T1000 (cell line): ENCODE data around the gene USP2.
"Not testable (repeated sequence)": the region's sequence is repeated elsewhere in the genome, so short reads cannot be mapped to it uniquely, and the experiment has no call there.

Experiments used
- DNase-seq: peaks from one replicate; lab custom pipeline; 2025; ENCODE audit warnings: mixed read lengths; lab: John Stamatoyannopoulos, UW

Gene USP2

DNA sequence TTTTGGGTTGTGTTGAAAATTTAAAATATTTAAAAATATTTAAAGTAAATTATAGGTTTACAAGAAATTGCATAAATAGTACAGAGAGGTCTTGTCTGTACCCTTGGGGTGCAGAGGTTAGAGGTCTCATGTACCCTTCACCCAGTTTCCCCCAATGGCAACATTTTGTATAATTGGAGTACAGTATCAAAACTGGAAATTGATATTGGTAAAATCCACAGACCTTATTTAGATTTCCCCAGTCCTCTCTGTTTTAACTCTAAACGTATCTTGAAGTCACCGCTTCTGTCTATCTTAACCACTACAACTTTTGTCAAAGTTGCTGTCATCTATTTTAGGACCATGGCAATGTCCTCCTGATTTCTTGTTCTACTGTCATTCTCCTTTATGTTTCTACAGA, 30.6 kb upstream of the USP2 start:
- DNase-seq, result no peak

DNA sequence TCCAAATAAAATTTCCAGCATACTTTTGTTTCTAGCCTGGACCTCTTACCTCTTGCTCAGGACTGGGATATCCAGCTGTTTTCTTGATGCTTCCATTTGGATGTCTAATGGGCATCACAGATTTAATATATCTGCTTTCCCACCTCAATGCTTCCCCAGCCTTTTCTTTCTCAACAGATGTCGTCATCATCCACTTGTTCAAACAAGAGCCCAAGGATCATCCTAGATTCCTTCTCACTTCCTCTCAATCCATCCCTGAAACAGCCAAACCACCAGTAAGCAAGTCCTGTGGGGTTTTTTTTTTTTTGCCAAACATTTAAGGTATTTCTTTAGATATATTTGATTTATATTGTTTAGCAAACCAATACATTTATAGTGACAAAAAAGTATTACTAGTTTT, 29.0 kb upstream of the USP2 start:
- DNase-seq, result no peak

DNA sequence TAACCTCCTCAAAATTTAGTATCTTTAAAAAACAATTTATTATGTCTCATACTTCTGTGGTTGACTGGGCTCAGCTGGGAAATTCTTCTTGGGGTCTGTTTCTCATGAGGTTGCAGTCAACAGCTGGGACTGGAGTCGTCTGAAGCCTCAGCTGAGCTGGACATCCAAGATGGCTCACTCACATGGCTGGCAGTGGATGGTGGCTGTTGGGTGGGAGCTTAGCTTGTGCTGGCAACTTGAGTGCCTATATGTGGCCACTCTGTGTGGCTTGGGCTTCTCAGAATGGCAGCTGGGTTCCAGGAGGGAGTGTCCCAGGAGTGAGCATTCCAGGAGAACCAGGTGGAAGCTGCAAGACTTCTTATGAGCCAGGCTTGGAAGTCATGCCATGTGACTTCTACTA, 28.2 kb upstream of the USP2 start:
- no peak for DNase-seq

DNA sequence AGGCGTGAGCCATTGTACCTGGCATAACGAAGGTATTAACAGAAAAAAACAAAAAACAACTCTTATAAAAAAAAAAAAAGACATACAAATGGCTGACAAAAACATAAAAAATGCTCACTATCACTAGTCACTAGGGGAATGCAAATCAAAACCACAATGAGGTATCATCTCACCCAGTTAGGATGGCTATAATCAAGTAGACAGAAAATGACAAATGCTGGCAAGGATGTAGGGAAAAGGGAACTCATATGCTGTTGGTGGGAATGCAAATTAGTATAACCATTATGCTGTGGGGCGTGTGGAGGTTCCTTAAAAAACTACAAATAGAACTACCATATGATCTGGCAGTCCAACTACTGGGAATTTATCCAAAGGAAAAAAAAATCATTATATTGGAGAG, 24.5 kb upstream of the USP2 start:
- no peak for DNase-seq

DNA sequence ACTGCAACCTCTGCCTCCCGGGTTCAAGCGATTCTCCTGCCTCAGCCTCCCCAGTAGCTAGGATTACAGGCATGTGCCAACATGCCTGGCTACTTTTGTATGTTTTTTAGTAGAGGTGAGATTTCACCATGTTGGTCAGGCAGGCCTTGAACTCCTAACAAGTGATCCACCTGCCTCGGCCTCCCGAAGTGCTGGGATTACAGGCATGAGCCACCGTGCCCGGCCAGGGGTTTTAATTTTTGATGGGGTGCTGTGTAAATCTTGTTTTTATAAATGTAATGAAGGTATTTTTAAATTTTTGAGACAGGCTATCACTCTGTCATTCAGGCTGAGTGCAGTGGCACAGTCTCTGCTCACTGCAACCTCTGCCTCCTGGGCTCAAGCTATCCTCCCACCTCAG, 24.0 kb upstream of the USP2 start:
- not testable (repeated sequence) for DNase-seq

DNA sequence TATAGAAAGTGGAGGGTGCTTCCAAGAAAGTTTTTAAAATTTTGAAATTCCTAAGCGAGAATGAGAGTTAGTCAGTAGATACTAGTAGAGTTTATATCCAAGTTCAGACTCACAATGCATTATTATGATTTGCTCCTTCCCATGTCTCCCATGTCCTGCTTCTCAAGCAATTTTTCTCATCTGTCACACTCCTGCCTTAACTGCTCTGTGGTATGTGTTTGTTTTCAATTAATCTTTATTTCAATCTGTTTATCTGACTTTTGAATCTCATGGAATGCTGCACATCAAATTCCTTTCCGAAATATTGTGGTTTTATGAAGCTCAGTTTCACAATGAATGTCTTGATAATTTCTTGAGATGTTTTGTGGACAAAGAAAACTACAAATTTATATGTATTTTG, 23.4 kb upstream of the USP2 start:
- no peak for DNase-seq

DNA sequence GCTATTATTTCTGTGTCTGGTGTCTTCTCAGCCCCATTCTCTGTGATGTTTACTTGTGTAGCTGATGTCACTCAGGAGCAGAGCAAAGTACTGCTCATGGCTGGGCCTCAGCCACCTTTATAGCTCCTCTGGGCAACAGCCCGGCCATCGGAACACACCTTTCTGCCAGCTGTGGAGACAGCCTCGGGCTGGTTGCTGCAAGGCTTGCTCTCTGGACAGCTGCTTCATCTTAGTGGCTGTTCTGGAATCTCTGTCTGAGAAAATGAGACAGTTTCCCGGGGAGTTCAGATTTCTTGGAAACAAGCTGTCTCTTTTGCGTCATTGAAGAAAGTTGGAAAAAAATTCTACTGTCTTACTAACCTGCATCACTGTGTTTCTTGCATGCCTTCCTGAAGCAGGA, 21.5 kb upstream of the USP2 start:
- DNase-seq, result no peak

DNA sequence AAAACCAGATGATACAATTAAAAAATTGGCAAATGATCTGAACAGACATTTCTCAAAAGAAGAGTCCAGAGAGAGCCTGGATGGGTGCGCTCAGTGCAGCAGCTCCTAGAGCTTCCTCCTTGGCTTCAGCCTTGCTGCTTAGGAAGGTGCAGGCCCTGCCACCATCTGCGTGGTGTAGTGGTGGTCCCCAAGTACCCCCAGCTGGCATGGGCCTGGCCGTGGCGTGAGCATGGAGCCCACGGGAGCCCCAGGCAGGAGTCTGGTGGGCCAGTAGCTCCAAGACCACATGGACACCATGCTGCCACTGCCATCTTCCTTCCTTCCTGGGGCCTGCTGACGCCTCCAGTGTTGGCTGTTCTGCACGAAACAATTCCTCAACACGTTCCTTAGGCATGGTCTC, 21.0 kb upstream of the USP2 start:
- no peak for DNase-seq

DNA sequence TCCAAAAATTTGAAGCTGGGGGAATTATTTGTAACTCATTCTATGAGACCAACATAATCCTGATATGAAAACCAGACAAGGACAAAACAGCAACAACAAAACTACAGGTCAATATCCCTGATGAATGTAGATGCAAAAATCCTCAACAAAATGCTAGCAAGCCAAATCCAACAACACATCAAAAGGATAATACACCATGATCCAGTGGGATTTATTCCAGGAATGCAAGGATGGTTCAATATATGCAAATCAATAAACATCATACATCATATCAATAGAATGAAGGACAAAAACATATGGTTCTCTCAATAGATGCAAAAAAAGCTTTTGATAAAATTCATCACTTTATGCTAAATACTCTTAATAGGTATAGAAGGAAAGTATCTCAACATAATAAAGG, 19.4 kb upstream of the USP2 start:
- no peak for DNase-seq

DNA sequence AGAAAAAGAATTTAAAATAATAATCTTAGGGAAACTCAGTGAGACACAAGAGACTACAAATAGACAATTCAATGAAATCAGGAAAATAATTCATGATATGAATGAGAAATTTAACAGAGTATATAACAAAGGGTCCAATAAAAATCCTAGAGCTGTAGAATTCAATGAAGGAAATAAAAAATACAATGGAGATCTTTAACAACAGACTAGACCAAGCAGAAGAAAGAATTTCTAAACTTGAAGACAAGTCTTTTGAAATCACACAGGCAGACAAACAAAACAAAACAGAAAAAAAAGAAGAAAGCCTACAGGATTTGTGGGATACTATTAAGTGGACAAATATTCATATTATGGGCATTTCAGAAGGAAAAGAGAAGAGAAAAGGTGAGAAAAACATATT, 16.2 kb upstream of the USP2 start:
- no peak for DNase-seq

DNA sequence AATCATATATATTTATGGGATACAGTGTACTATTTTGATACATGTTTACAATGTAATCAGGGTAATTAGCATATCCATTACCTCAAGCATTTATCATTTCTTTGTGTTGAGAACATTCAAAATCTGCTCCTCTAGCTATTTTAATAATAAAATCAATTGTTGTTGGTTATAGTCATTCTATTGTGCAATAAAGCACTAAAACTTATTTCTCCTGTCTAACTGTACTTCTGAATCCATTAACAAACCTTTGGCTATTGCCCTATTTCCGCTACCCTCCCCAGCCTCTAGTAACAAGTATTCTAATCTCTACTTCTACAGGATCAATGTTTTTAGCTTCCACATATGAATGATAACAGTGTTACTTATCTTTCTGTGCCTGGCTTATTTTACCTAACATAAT, 15.3 kb upstream of the USP2 start:
- DNase-seq, result no peak

DNA sequence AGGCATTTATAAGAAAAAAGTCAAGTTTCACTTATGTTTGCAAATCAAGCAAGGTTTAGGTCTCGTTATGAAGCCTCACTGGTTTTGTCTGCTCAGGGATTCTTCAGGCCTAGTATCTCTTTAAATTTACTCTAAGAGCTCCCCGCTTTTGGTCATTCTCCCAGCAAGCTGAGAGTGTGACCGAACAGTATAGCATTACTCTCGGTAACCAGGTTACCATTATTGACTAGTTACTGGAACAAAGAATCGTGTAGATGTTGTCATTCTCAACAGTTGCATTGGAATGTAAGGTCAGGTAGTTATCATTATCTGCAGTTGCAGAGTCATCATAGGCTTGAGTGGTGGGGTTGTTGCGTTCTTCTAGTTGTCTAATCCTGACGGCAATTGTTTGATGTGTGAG, 9.8 kb upstream of the USP2 start:
- no peak for DNase-seq

DNA sequence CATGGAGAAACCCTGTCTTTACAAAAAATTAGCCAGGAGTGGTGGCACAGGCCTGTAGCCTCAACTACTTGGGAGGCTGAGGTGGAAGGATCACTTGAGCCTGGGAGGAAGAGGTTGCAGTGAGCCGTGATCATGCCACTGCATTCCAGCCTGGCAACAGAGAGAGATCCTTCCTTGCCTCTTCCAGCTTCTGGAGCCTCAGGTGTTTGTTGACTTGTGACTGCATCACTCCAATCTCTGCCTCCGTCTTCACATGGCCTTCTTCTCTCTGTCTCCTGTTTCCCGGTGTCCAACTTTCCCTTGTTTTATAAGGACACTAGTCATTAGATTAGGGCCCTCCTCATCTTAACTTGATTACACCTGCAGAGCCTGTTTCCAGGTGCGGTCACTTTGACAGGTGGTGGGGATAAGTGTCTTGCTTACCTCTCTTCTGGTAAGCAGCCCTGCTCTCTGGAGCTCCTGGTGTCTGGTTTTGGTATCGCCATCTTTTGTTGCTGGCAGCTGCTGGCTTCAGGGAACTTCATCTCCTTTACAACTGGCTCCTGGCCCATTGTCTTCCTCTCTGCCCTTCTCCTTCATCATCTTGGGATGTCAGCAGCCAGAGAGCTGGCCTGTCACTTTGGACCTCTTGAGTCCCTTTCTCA, 8.2 kb upstream of the USP2 start:
- no peak for DNase-seq

DNA sequence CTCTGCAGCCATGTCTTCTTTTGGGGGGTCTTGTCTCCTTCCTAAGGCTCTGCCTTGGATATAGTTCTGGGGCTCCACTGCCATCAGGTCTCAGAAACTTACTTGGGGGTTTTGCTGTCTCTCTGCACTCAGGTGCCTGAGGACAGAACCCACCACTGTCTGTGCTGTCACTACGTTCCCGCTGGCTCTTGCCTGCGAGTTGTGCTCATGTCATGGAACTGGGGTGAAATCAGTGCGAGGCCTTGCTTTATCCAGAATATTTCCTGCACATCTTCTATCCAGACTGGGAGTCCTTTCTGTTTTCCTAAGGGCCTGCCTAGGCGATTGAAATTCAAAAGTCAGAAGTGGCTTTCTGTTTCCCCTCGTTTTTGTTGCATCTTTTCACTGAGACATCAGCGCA, 6.6 kb upstream of the USP2 start:
- no peak for DNase-seq

DNA sequence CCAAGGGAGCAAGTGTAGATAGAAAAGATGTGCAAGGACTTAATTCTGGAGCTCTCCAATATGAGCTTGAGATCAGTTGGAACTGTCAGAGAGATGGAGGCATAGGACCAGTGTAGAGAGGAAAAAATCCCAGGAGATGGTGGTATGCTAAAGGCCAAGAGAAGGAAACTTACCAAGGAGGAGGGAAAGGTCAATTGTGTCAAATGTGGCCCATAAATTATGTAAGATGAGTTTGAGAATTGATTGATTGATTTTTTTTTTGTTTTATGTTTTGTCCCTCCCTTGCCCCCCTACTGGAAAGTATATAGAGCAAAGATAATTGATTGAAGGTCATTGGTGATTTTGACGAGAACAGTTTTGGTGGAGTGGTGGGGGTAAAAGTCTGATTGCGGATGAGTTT, 2.8 kb upstream of the USP2 start:
- no peak for DNase-seq

DNA sequence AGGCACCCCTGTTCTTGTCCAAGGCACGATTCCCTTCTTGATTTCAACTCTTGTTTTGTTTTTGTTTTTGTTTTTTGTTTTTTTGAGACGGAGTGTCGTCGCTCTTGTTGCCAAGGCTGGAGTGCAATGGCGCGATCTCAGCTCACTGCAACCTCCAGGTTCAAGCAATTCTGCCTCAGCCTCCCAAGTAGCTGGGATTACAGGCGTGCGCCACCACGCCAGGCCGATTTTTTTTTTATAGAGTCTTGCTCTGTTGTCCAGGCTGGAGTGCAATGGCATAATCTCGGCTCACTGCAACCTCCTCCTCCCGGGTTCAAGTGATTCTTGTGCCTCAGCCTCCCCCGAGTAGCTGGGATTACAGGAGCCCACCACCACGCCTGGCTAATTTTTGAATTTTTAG, 1.0 kb upstream of the USP2 start:
- DNase-seq, result not testable (repeated sequence)

DNA sequence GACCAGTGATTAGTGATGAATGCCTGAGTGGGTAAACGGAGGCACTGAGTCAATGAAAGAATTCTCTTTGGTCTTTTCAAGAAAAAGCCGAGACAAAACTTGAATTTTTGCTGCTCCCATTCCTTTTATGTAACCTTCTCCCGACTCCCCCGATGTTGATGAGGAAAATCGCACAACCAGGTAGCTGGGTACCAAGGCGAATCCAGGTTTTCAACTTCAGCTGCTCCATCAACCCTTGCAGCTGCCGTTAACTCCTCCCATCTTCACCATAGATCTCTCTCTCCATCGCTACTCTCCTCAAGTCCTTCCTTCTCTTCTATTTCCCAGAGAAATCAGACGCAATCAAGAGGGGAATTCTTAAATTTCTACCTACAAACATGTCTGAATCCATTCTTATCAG, 611 bp upstream of the USP2 start:
- DNase-seq, result no peak

DNA sequence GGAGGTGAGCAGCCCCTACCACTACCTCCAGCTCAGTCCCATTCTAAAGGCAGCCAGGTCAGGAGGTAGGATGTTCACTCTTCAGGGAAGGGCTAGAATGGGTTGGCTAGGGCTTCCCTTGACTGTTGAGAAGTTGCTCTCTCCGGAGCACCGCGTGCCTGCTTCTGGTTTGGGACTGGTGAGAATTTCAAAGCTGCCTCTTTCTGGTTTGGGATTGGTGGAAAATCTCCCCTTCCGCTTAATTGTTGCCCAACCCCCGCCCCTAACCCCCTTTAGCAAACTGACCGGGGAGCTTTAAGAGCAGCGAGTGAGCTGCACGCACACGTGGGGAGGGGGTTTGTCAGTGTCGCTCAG, 686 bp downstream of the USP2 start:
- DNase-seq, result no peak

DNA sequence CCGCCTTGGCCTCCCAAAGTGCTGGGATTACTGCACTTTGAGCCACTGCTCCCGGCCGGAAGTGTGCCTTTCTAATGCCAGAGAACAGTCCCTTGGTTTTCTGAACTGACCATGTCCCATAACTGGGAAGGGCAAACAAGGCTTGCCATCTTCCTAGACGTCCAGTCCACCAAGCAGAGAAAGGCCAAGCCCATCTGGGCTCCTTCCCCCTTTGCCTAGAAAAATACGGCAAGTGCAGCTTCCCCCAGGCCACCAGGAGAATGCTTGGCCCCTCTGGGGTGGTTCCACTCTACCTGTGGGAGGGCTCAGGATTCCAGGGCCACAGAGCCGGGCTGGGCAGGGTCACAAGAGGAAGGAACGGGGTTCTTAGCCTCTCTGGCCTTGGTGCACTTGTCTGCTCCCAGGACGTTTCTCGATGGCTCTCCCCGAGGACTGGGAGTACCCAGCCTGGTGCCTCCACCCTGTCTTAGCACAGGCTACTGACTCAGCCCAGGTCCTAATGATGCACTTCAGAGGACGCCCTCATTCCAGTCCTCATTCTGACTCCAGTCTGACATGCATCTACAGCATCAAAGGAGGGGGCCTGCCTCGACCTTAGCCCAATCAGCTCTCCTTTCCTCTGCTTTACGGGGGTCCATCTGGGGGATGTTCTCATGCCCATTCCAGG, 1.2 kb downstream of the USP2 start:
- no peak for DNase-seq

DNA sequence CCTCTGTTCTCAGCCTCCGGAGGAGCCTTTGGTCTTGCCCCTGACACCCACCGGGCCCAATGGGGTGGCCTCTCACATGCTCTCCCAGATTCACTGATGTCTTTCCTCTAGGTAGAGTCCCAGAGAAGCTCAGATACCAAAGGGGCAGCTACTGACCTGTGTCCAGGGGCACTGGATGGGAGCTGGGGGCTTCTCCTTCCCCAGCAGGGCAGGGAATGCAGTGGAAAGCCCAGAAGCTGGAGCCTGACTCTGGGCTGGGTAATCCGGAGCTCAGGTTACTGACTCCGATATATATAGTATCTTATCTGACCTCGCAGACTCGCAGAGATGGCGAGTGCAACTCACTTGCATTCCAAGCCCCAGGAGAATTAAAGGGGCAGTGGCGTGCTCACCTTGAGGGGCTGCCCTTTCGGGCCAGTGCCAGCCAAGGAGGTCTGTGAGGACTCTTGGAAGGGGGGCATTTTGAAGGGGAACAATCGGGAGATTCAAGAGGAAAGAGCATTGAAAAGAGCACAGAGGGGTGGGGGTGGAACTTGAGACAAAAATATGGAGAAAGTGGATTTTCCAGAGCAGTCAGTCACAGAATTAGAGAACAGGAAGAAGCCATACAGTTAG, 2.5 kb downstream of the USP2 start:
- no peak for DNase-seq

DNA sequence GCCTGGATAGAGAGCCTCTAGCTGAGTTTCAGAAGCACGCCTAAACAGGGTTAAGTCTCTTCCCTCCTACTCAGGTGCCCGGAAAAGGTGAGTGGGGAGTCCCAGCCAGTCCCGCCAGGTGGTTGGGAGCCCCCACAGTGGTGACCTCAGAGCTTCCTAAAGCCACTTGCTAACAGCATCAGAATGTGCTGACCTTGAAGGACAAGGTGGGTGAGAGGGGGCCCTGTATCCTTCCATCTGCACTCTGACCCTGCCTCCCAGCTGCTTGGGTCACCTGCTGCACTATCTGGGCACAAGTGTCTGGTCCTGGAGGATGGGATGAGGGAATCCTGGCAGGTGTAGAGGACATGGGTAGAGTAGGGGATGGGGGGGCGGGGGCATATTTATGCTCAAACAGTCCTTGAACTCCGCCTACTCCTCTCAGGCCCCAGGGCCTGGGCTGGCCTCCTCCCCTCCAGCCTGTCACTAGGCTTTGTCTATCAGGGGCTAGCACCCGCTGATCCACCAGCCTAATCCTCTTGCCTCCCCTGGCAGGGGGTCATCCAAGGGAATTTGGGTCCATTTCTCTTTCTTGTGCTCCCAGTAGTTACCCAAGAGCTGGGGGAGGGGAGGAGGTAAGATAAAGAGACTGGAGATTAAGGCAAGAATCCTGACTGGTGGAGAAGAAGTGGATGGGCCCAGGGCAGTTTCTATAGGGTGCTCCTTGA, 3.4 kb downstream of the USP2 start:
- DNase-seq, result no peak

DNA sequence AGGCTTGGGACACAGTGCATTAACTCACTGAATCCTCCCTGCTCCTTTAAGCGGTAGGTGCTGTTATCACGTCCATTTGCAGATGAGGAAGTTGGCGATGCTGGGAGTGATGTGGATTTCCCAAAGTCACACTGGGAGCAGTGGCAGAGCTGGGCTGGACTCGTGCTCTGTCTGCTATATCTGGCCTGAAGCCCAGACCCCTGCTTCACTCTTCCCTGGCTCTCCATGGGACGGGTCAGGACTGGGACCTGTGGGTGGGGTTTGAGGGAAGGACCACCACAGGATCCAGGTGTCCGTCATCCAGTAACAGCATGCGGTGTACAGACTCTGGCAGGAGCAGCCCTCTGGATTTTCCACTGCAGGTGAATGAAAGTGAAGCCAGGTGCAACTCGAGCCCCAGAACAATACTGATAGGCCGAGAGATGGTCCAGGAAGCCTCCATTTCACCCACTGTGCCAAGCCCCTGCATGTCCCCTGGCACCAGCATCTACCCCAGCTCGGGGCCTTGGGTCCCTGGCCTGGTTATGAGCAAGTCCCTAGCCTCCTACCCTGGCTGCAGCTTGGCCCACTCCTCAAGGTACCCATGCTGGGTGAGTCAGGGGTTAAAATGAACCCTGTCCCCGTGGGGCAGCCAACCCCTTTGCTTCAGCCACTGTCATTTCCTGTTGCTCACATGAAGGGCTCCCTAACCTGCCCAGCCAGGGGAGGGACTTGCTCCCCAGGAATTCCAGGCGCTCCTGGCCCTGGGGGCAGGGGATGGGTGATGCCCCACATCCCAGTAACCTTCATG, 4.2 kb downstream of the USP2 start:
- no peak for DNase-seq
